HFFc6 (cell line): ENCODE data around the gene TPPP. TPM values are rescaled to one million over a fixed set of nuclear protein-coding genes. Genes with fewer than 3 reads are reported as not detected.

Experiments
- DNase-seq: peaks from one replicate; pipeline ENCODE4 v3.0.0-alpha.2; 2018
- H3K27ac Mint-ChIP-seq: 2 replicates; pipeline ENCODE4 v1.8.0; 2020; ENCODE audit warnings: mild to moderate bottlenecking, mixed read lengths
- H3K27me3 Mint-ChIP-seq: 2 replicates; pipeline ENCODE4 v1.8.0; 2021; ENCODE audit warnings: mild to moderate bottlenecking, moderate library complexity, mixed read lengths; ENCODE audit not compliant: insufficient read depth
- H3K36me3 Mint-ChIP-seq: 2 replicates; pipeline ENCODE4 v1.8.0; 2021; ENCODE audit warnings: low read depth, mixed read lengths
- H3K4me1 Mint-ChIP-seq: 2 replicates; pipeline ENCODE4 v1.8.0; 2020; ENCODE audit warnings: low read depth, mixed read lengths
- H3K4me3 Mint-ChIP-seq: 2 replicates; pipeline ENCODE4 v1.8.0; 2020; ENCODE audit warnings: mild to moderate bottlenecking, moderate library complexity, mixed read lengths
- H3K9me3 Mint-ChIP-seq: 2 replicates; pipeline ENCODE4 v1.8.0; 2020; ENCODE audit warnings: mild to moderate bottlenecking, mixed read lengths
- CTCF ChIP-seq: fragments of 200-600 bp; sonication (generic); IDR thresholded peaks from 2 replicates; pipeline ENCODE4 v1.5.0; 2021; ENCODE audit warnings: antibody characterized with exemption, mild to moderate bottlenecking
- total RNA-seq, 6 experiments: library from RNA; stranded (reverse); fragmentation: NEBNext Ultra II Directional; extraction: Animal tissue kit (Norgen Biotek cat#: 25700); gene quantifications; 2 replicates in 1 of 6; 3 replicates in 5 of 6; pipeline ENCODE4 v1.2.3, GENCODE V29; 2021

The TPPP gene
- total RNA-seq, 6 experiments from 2014 or later = 0.19 to 0.43 (median 0.30) TPM

GRCh38 chr5:651296-652022, 41.7 kb downstream of the TPPP start:
- no peak for DNase-seq
- no peak overlapping the region for H3K27ac Mint-ChIP-seq
- no peak overlapping the region for H3K4me3 Mint-ChIP-seq
- H3K9me3 Mint-ChIP-seq = no peaks in the 10 kb centered on the region
- no peaks in the 10 kb centered on the region for H3K36me3 Mint-ChIP-seq
- H3K27me3 Mint-ChIP-seq = no peaks in the 10 kb centered on the region; the same call in 1 of the 2 replicates
- H3K4me1 Mint-ChIP-seq = no peaks in the 10 kb centered on the region
- no peak for TF ChIP-seq CTCF

DNA sequence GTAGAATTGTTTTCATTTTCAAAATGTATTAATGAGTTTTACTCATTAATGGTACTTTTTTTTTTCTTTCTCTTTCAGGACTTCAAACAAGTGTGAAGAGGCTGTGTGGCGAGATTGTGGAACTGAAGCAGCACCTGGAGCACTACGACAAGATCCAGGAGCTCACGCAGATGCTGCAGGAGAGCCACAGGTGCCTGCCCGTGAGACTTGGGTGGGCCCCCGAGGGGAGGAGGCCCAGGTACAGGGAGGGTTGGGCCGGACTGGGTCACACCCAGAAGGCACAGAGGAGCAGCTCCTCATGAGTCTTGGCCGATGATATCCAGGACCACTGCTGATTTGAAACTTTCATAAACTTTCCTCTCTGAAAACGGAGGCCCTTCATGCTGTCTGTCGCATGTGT, 45.4 kb downstream of the TPPP start:
- Mint-ChIP-seq H3K9me3 (no peaks in the 10 kb centered on the region), H3K27me3 (peaks cover 3% of the 10 kb centered on the region; the same call in 1 of the 2 replicates), H3K27ac (no peak overlapping the region), H3K4me1 (no peaks in the 10 kb centered on the region), H3K36me3 (peaks cover 16% of the 10 kb centered on the region), H3K4me3 (no peak overlapping the region)
- no peak for DNase-seq
- TF ChIP-seq CTCF = no peak

GRCh38 chr5:647311-647710, 45.8 kb downstream of the TPPP start:
- Mint-ChIP-seq H3K27ac (no peak overlapping the region), H3K4me3 (no peak overlapping the region), H3K4me1 (no peaks in the 10 kb centered on the region)

DNA sequence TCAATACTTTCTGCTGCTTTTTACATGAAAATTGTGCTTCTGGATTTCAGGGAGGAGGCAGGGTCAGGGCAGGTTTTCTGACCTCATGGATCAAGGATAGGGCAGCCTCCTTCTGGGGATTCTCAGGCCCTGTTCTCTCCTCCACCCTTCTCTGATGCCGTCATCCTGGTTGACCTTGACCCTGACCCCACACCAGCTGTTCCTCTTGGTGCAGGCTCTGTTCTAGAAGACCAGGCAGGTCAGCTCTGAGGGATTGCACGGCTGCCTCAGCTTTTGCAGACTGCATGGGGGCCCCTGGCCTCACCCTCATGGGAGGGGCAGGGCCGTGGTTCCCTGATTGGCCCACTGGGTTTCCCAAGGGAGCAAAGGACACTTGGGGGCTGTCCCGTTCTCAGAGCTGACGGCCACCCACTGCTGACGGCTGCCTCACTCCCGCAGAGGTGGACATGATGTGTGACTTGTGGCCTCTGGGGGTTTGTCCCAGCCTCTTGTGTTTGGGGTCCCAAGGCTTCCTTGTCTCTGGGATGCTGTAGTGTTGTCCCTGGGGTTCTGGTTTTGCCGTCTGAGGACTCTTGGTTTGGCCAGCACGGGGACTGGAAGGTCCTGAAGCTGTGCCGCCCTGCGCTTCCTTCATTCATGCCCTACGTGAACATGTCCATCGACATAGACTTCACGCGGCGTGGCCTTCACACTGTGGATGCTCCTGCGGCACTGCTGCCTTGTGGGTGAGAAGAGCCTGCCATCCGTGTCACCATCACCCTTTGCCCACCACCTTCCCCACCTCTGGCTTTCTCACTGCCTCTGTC, 46.6 kb downstream of the TPPP start:
- H3K4me3 Mint-ChIP-seq = no peak overlapping the region
- H3K4me1 Mint-ChIP-seq = no peaks in the 10 kb centered on the region
- peaks cover 3% of the 10 kb centered on the region; the same call in 1 of the 2 replicates for H3K27me3 Mint-ChIP-seq
- peaks cover 16% of the 10 kb centered on the region for H3K36me3 Mint-ChIP-seq
- no peak overlapping the region for H3K27ac Mint-ChIP-seq
- TF ChIP-seq CTCF = no peak
- H3K9me3 Mint-ChIP-seq = no peaks in the 10 kb centered on the region
- no peak for DNase-seq

More at GRCh38 chr5:647311-647710, 45.8 kb downstream of the TPPP start:
- DNase-seq = no peak
- TF ChIP-seq CTCF = no peak
- no peaks in the 10 kb centered on the region for H3K9me3 Mint-ChIP-seq
- H3K27me3 Mint-ChIP-seq = peaks cover 3% of the 10 kb centered on the region; the same call in 1 of the 2 replicates
- H3K36me3 Mint-ChIP-seq = peaks cover 16% of the 10 kb centered on the region

- H3K4me3 Mint-ChIP-seq = no peak overlapping the region
- H3K9me3 Mint-ChIP-seq = no peaks in the 10 kb centered on the region
- H3K36me3 Mint-ChIP-seq = peaks cover 16% of the 10 kb centered on the region
- no peak for DNase-seq
- no peak overlapping the region for H3K27ac Mint-ChIP-seq
- peaks cover 3% of the 10 kb centered on the region; the same call in 1 of the 2 replicates for H3K27me3 Mint-ChIP-seq
- no peak for TF ChIP-seq CTCF
- no peaks in the 10 kb centered on the region for H3K4me1 Mint-ChIP-seq
Measured at GRCh38 chr5:645421-645820, 47.7 kb downstream of the TPPP start.
